Stimulated activated CD8-positive, alpha-beta memory T cell treated with anti-CD3 and anti-CD28 coated beads, Interleukin-4, amount 100 ng/mL, for 48 hours (primary cell): ENCODE results near the gene RNASE7.

Experiments
- DNase-seq: peaks from one replicate; pipeline ENCODE4 v3.0.0-alpha.2; 2020

Gene RNASE7

GRCh38 chr14:21088687-21089086 is 46.5 kb downstream of the RNASE7 start:
- no peak for DNase-seq

- no peak for DNase-seq
Observed at GRCh38 chr14:21089271-21089670, 47.1 kb downstream of the RNASE7 start.

GRCh38 chr14:21089877-21090193 is 47.7 kb downstream of the RNASE7 start:
- DNase-seq, result no peak

- DNase-seq, result peak; percentile 75
Observed at GRCh38 chr14:21090194-21090939, 48.2 kb downstream of the RNASE7 start.

GRCh38 chr14:21090940-21091663 is 48.9 kb downstream of the RNASE7 start:
- DNase-seq, result no peak

- no peak for DNase-seq
Observed at GRCh38 chr14:21091821-21092272, 49.7 kb downstream of the RNASE7 start.

- peak; percentile 97 for DNase-seq
Observed at GRCh38 chr14:21092273-21093011, 50.3 kb downstream of the RNASE7 start.

GRCh38 chr14:21093018-21093417 is 50.9 kb downstream of the RNASE7 start:
- no peak for DNase-seq
